SK-N-SH treated with all-trans-retinoic acid at 6 μM for 48 hours (cell line): ENCODE results near the gene SLC19A3.

Experiments used
- ATAC-seq: fragments of 200-7000 bp; cut with Tn5 transposase; 3 replicates; pipeline ENCODE4 v1.9.1; 2020; ENCODE audit warnings: mild to moderate bottlenecking, moderate library complexity
- ARNTL ChIP-seq: fragments of 450-650 bp; formaldehyde crosslinking; IDR thresholded peaks from 2 replicates; pipeline ENCODE4 v1.5.0; 2020; ENCODE audit warnings: low read depth, mild to moderate bottlenecking, moderate library complexity, borderline replicate concordance
- BACH2 ChIP-seq: fragments of 250-450 bp; sonication (Bioruptor Pico); IDR thresholded peaks from 2 replicates; pipeline ENCODE4 v1.9.0; 2021; ENCODE audit warnings: mild to moderate bottlenecking, borderline replicate concordance
- CSDC2 ChIP-seq: fragments of 250-450 bp; sonication (Bioruptor Pico); IDR thresholded peaks from 2 replicates; pipeline ENCODE4 v1.5.0; 2020; ENCODE audit warnings: mild to moderate bottlenecking, moderate library complexity
- ESRRG ChIP-seq: fragments of 250-450 bp; sonication (Bioruptor Pico); IDR thresholded peaks from 2 replicates; pipeline ENCODE4 v1.6.1; 2021; ENCODE audit warnings: mild to moderate bottlenecking
- GLIS3 ChIP-seq: fragments of 250-450 bp; sonication (Bioruptor Pico); IDR thresholded peaks from 2 replicates; pipeline ENCODE4 v1.5.0; 2020; ENCODE audit warnings: mild to moderate bottlenecking, moderate library complexity
- ISL1 ChIP-seq: fragments of 250-450 bp; sonication (Bioruptor Pico); IDR thresholded peaks from 2 replicates; pipeline ENCODE4 v2.1.2; 2022; ENCODE audit warnings: mild to moderate bottlenecking, moderate library complexity
- OSR1 ChIP-seq: fragments of 250-450 bp; sonication (Bioruptor Pico); IDR thresholded peaks from 2 replicates; pipeline ENCODE4 v1.8.0; 2022; ENCODE audit warnings: moderate library complexity, mild to moderate bottlenecking, inconsistent platforms
- PATZ1 ChIP-seq: fragments of 250-450 bp; sonication (Bioruptor Pico); IDR thresholded peaks from 2 replicates; pipeline ENCODE4 v1.8.0; 2020; ENCODE audit warnings: mild to moderate bottlenecking, moderate library complexity, borderline replicate concordance
- PPARA ChIP-seq: fragments of 250-450 bp; sonication (Bioruptor Pico); IDR thresholded peaks from 2 replicates; pipeline ENCODE4 v1.5.0; 2020; ENCODE audit warnings: mild to moderate bottlenecking, borderline replicate concordance
- SNAI2 ChIP-seq: fragments of 250-450 bp; sonication (Bioruptor Pico); IDR thresholded peaks from 2 replicates; pipeline ENCODE4 v1.5.0; 2020; ENCODE audit warnings: mild to moderate bottlenecking, moderate library complexity
- TCF4 ChIP-seq: fragments of 250-450 bp; sonication (Bioruptor Pico); IDR thresholded peaks from 2 replicates; pipeline ENCODE4 v1.8.0; 2021; ENCODE audit warnings: mild to moderate bottlenecking, moderate library complexity, borderline replicate concordance
- TOX ChIP-seq: fragments of 250-450 bp; sonication (Bioruptor Pico); IDR thresholded peaks from 2 replicates; pipeline ENCODE4 v1.8.0; 2021; ENCODE audit warnings: mild to moderate bottlenecking, moderate library complexity, borderline replicate concordance
- TSHZ2 ChIP-seq: fragments of 250-450 bp; sonication (Bioruptor Pico); IDR thresholded peaks from 2 replicates; pipeline ENCODE4 v1.5.0; 2020; ENCODE audit warnings: mild to moderate bottlenecking, moderate library complexity
- ZC3H10 ChIP-seq: fragments of 250-450 bp; sonication (Bioruptor Pico); IDR thresholded peaks from 2 replicates; pipeline ENCODE4 v1.5.1; 2021; ENCODE audit warnings: mild to moderate bottlenecking, moderate library complexity
- ZFP3 ChIP-seq: fragments of 250-450 bp; sonication (Bioruptor Pico); IDR thresholded peaks from 2 replicates; pipeline ENCODE4 v1.5.0; 2020; ENCODE audit warnings: mild to moderate bottlenecking, moderate library complexity
- ZFP30 ChIP-seq: fragments of 450-650 bp; formaldehyde crosslinking; IDR thresholded peaks from 2 replicates; pipeline ENCODE4 v1.5.0; 2022; ENCODE audit warnings: mild to moderate bottlenecking, moderate library complexity
- ZNF565 ChIP-seq: fragments of 450-650 bp; formaldehyde crosslinking; conservative IDR thresholded peaks from 2 replicates; pipeline ENCODE4 v1.5.0; 2020; ENCODE audit warnings: low read depth, mild to moderate bottlenecking, moderate library complexity
- ZNF70 ChIP-seq: fragments of 450-650 bp; formaldehyde crosslinking; IDR thresholded peaks from 2 replicates; pipeline ENCODE4 v1.5.0; 2020; ENCODE audit warnings: mild to moderate bottlenecking, moderate library complexity
- ZNF8 ChIP-seq: fragments of 450-650 bp; formaldehyde crosslinking; IDR thresholded peaks from 2 replicates; pipeline ENCODE4 v1.5.0; 2020; ENCODE audit warnings: mild to moderate bottlenecking, moderate library complexity
- TF ChIP-seq, protein P1 (sequence below): fragments of 250-450 bp; sonication (Bioruptor Pico); IDR thresholded peaks from 2 replicates; pipeline ENCODE4 v1.5.1; 2020; ENCODE audit warnings: low read depth, mild to moderate bottlenecking, moderate library complexity

The SLC19A3 gene

DNA sequence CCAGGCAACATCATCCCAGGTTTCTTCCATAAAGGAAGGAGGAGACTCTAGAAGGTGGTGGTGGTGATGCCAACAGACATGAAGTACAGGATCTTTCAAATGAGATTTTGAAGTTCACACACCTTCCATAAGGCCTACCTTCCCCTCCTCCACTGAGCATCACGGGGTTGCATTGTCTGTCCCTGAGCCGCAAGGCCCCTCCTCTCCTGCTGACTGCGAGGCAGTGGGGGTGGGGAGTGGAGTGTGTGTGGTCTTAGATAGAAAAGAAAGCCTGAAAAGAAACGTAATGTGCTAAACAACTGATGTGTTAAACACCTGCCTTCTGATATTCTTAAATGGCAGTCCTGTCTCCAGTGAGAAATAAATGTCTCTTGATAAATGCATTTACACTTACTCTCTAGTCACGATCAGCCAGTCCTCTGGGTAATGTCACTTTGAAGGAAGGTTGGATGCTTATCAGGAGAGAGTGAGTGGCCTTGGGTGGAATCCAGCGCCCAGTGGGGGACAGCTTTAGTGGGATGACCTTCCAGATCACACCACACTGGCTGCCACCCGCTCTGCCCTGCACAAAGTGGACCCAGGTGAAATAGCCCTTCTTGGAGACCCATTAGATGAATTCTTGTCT is 56.7 kb downstream of the SLC19A3 start:
- ATAC-seq, result no peak
- TF ChIP-seq ZC3H10, result no peak
- TF ChIP-seq ZNF70 (CRISPR knock-in tag), result no peak
- TF ChIP-seq ZFP3, result no peak
- no peak for TF ChIP-seq ISL1 (CRISPR knock-in tag)
- TF ChIP-seq, protein P1, sequence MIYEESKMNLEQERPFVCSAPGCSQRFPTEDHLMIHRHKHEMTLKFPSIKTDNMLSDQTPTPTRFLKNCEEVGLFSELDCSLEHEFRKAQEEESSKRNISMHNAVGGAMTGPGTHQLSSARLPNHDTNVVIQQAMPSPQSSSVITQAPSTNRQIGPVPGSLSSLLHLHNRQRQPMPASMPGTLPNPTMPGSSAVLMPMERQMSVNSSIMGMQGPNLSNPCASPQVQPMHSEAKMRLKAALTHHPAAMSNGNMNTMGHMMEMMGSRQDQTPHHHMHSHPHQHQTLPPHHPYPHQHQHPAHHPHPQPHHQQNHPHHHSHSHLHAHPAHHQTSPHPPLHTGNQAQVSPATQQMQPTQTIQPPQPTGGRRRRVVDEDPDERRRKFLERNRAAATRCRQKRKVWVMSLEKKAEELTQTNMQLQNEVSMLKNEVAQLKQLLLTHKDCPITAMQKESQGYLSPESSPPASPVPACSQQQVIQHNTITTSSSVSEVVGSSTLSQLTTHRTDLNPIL, result no peak
- TF ChIP-seq CSDC2 (CRISPR knock-in tag), result no peak
- no peak for TF ChIP-seq SNAI2 (CRISPR knock-in tag)
- TF ChIP-seq BACH2, result no peak
- no peak for TF ChIP-seq ESRRG (CRISPR knock-in tag)
- no peak for TF ChIP-seq PATZ1
- no peak for TF ChIP-seq TOX (CRISPR knock-in tag)
- TF ChIP-seq PPARA (CRISPR knock-in tag), result no peak
- no peak for TF ChIP-seq OSR1
- TF ChIP-seq TSHZ2 (CRISPR knock-in tag), result no peak
- TF ChIP-seq, all 23 proteins: peak for 0

DNA sequence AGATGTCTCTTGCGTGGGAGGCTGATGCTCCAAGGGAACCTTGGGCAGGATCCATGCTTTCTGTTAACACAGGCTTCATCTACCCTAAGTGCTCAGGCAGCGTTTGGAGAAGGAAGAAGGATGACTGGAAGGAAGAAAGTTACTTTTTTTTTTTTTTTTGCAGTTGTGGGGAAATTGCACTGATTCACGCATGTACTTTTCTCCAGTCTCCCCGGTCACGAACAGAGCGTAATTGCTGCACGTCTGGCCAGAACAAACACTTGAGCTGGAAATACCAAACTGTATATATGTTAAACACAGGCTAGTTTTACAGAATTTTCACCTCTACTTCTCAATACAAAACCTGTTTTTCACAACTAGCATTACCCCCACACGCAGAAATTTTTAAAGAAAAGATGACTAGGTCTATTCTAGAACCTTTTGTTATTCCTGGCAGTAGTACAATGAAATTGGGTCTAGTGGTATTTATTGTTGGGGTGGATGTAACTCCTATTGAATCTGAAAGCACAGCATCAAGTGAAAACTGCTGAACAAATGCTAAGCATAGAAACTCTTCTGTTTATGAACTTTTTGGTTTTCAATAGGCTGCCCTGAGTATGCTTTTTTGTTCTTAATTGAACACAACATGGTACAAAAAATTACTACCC is 60.5 kb downstream of the SLC19A3 start:
- no peak for TF ChIP-seq PATZ1
- no peak for TF ChIP-seq TCF4
- no peak for ATAC-seq

DNA sequence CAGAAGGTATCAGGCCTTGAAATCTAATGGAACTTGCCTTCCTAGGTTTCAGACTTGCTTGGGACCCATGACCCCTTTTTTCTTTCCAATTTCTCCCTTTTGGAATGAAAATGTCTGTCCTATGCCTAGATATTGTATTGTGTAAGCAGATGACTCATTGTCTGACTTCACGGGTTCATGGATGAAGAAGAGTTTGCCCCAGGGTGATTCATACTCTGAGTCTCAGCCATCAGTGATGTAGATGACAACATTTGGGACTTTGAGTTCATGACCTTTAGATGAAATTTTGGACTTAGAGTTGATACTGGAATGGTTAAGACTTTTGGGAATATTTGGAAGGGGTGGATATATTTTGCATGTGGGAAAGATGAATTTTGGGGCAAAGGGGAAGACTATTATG is 62.4 kb downstream of the SLC19A3 start:
- ATAC-seq, result peak; percentile 54; the same call in 2 of the 3 replicates
- TF ChIP-seq TCF4 (no peak), CSDC2 (CRISPR knock-in tag) (no peak), ZFP3 (no peak), ZC3H10 (no peak), OSR1 (no peak), SNAI2 (CRISPR knock-in tag) (no peak), ZNF8 (no peak), ZNF70 (CRISPR knock-in tag) (no peak), ESRRG (CRISPR knock-in tag) (no peak), PATZ1 (no peak), ZNF565 (CRISPR knock-in tag) (no peak), ZFP30 (CRISPR knock-in tag) (no peak), BACH2 (no peak), ARNTL (no peak), TOX (CRISPR knock-in tag) (no peak), GLIS3 (CRISPR knock-in tag) (no peak), ISL1 (CRISPR knock-in tag) (no peak)
- TF ChIP-seq, protein P1, result no peak
- TF ChIP-seq, all 23 proteins: peak for 0
